GM12801 (cell line): ENCODE data around the gene HSD11B2.

ENCODE experiments used
- CTCF ChIP-seq: IDR thresholded peaks from one replicate; pipeline ENCODE4 v1.5.1; 2011; ENCODE audit warnings: control low read depth; ENCODE audit not compliant: insufficient read length; ENCODE audit errors: extremely low read depth

Gene HSD11B2

DNA sequence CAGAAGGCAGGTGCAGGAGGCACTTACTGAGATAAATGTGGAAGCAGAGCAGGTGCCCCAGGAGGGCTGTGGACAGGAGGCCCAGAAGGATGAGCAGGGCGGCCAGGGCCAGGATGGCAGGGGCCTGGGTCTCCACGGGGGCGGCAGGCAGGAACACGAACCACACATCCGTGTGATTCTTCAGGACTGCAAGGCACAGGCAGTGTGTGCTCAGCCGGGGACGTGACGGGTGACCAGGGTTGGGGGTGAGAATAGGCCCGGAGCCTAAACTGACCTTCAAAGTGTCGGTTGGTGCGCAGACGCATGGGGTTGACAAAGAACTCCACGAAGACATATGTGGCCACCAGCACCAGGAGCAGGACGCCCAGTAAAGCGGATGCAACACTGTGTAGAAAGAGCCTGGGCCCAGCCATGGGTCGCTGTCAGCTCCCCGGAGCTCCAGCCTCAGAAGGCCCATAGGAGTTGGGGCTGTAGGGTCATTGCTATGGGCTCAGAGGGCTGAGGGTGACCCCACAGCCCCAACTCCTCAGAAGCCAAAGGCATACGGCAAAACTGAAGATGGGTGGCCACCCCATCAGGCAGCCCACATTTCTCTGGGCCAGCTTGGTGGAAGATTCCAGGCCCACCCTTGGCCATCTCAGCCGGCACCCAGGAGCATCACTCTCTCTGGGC lies 32.2 kb upstream of the HSD11B2 start:
- no peak for TF ChIP-seq CTCF

DNA sequence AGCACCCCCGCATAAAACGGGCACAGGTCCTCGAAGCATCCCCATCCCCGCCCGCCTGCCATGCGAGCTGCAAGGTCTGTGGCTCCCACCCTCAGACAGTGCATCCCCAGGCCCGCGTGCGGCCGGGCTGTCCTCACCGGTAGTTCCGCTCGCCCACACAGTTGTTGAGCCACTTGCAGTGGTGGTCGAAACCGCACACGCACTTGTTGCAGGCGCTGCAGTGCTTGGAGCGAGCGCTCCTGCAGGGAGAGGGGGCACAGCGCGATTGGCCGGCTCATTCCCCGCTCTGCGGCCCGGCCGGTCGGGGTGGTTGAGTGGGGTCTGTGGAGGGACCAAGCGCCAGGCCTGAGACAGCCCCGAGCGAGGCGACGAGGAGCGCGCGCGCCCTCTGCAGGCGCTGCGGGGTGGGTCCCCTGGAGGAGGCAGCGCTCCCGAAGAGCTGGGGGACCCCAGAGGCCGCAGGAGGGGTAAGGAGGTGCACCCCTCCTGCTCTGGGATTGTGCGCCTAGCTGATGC lies 31.6 kb upstream of the HSD11B2 start:
- TF ChIP-seq CTCF = no peak

DNA sequence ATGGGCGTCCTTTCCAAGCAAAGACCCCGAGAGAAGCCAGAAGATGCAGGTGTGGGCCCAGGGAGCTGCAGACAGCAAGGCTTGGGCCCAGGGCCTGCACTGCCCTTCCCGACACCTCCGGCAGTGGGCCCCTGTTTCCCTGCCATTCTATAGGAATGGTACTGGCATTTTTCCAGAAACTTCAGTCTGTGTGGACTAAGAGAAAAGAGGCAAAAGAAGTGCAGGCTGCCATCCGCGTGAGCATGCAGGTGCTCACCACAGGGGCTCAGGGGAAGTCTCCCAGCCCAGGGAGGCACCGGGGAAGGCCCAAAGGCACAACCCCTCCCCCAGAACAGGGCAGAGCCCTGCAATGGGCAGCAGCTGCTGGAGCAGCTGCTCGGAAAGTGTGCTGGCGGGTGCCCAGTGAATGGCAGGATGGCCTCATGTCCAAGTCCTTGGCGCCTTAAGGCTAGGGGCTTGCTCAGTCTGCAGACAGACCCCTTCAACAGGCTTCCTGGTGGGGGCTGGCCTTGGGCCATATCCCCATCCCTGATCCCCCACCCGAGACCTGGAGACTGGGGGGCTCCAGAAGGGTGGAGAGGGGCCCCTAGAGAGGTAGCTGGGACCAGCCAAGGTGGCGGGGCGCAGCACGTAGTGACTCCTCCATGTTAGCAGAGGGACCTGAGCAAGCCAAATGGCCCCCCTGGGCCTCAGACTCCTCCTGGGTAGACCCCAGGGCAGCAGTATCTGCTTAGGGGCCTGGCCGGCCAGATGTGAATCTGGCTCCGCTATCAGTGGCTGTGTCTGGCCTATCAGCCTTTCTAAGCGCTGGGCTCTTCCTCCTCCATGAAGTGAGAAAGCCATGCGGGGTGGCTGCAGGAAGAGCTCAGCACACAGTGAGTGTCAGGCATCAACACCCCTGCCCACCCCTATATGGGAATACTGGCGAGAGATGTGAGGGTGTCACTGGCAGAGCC lies 30.9 kb upstream of the HSD11B2 start:
- TF ChIP-seq CTCF = no peak

GRCh38 chr16:67400901-67401300 lies 30.0 kb upstream of the HSD11B2 start:
- no peak for TF ChIP-seq CTCF

DNA sequence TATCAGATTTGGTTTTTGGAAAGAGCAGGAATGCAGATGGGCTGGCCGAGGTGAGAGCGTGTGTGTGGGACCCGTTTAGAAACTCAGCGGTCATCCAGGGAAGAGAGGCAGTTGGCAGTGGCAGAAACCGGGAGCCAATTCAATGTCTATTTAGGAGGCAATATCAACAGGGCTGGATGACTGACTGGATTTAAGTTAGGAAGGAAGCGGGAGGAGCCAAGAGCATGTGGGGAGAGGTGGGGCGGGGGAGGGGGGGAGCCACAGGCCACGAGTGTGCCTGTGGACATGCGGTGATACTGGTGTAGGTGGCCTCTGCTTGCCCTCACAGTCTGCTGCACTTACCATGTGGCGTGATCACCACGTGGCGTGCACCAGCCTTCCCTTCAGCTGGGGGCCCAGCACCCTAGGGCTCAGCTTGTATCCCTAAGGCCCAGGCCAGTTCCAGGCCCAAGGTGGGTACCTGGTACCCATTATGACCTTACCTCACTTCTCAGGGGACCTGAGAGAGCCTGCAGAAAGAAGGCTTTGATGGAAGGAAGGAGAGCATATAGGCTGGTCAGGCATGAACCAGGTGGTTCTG lies 26.9 kb upstream of the HSD11B2 start:
- TF ChIP-seq CTCF = no peak

GRCh38 chr16:67404740-67405226 lies 26.1 kb upstream of the HSD11B2 start:
- no peak for TF ChIP-seq CTCF

GRCh38 chr16:67405336-67405735 lies 25.6 kb upstream of the HSD11B2 start:
- TF ChIP-seq CTCF = no peak
